ENCODE measurements around the gene EEFSEC. TPM values are rescaled to one million over a fixed set of nuclear protein-coding genes. Genes with fewer than 3 reads are reported as not detected.

EEFSEC gene
- total RNA-seq, 1 experiment from 2014 or later, result 14.6 TPM

GRCh38 chr3:128203169-128203568 is 49.9 kb downstream of the EEFSEC start:
- DNase-seq (ENCODE audit: low spot score), result no peak
- in situ Hi-C loops (cut with HindIII; ENCODE audit: low sequenced_read_pairs), result no loop called here

GRCh38 chr3:128205558-128206145 is 52.4 kb downstream of the EEFSEC start:
- in situ Hi-C loops (cut with HindIII; ENCODE audit: low sequenced_read_pairs), result no loop called here

GRCh38 chr3:128207951-128208350 is 54.7 kb downstream of the EEFSEC start:
- DNase-seq (ENCODE audit: low spot score), result no peak
- in situ Hi-C loops (cut with HindIII; ENCODE audit: low sequenced_read_pairs), result no loop called here

More at GRCh38 chr3:128205558-128206145, 52.4 kb downstream of the EEFSEC start:
- DNase-seq (ENCODE audit: low spot score), result no peak

DNA sequence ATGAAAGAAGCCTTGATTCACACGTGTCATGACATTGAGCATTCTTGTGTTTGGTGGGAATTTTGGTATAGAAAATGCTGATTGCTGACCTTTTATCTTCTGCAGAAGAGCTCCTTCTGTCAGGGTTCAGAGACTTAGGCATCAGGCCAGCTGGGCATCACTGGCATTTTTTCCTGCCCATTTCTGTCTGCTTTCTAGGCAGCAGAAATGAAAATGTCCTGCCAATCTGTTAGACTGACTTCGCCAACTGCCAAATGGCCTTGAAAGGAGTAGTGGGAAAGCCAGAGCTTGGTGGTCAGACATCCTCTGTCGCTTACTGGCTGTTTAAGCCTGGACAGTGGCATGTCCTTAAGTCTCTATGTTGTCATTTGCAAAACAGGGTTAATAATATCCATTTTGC is 57.4 kb downstream of the EEFSEC start:
- in situ Hi-C loops (cut with HindIII; ENCODE audit: low sequenced_read_pairs), result no loop called here
- DNase-seq (ENCODE audit: low spot score), result peak; percentile 85

- in situ Hi-C loops (cut with HindIII; ENCODE audit: low sequenced_read_pairs), result no loop called here
Measured at GRCh38 chr3:128214056-128214455, 60.8 kb downstream of the EEFSEC start.

DNA sequence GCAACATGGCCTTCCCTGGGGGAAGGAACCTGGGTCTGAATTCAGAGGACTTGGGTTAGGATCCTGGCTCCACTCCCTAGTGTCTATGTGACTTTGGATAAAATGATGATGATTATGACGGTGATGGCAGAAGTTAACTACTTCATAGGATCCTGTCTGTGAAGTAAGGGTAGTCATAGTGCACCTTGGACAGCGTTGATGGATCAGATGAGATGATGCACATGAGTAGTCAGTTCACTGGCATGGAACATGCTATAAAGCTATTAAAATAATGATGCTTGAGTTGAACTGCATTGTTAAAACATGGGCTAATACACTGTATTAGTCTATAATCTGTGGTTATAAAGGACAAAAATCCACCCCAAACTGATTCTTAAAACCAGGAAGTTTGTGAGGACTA is 62.0 kb downstream of the EEFSEC start:
- DNase-seq (ENCODE audit: low spot score), result no peak
- in situ Hi-C loops (cut with HindIII; ENCODE audit: low sequenced_read_pairs), result no loop called here

More at GRCh38 chr3:128214056-128214455, 60.8 kb downstream of the EEFSEC start:
- no peak for DNase-seq (ENCODE audit: low spot score)

- DNase-seq (ENCODE audit: low spot score), result no peak
- in situ Hi-C loops (cut with HindIII; ENCODE audit: low sequenced_read_pairs), result no loop called here
Measured at GRCh38 chr3:128215800-128216495, 62.7 kb downstream of the EEFSEC start.

DNA sequence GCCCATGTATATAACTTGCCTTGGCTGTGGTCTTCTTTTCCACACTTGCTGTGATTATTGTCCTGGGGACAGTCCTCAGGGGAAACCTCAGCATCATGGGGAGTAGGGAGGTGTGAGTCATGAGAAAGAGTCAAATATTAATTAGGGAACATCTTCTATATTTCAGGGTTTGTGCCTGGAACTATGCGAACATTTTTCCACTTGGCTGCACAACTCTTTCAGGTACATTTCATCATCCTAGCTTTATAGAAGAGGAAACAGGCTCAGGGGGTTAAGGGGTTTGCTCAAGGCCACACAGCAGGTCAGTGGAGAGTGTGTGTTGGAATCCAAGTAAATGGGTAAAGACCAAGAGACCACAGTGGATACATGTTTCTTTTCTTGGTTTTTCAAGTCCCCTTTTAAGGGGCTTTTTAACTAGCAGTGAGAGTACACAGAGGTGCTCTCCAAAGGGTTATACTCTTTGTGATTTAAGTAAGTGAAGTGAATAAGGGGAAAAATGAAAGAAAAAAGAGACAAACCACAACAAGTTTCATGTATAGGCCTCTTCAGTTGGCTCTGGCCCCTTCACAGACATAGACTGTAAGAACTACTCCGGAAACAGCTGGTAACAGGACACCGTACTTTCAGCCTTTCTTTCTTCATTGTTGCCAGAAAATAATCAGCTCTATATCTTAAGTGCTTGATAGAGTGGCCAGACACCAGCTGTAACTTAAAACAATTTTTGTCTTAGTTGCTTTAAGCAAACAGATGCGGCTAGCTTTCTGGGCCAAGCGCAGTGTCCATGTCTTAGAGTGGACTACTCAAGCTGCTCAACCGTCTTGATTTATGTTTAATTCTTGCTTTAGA is 64.6 kb downstream of the EEFSEC start:
- no peak for DNase-seq (ENCODE audit: low spot score)
- in situ Hi-C loops (cut with HindIII; ENCODE audit: low sequenced_read_pairs), result no loop called here

GRCh38 chr3:128218548-128219257 is 65.4 kb downstream of the EEFSEC start:
- in situ Hi-C loops (cut with HindIII; ENCODE audit: low sequenced_read_pairs), result no loop called here
- no peak for DNase-seq (ENCODE audit: low spot score)

DNA sequence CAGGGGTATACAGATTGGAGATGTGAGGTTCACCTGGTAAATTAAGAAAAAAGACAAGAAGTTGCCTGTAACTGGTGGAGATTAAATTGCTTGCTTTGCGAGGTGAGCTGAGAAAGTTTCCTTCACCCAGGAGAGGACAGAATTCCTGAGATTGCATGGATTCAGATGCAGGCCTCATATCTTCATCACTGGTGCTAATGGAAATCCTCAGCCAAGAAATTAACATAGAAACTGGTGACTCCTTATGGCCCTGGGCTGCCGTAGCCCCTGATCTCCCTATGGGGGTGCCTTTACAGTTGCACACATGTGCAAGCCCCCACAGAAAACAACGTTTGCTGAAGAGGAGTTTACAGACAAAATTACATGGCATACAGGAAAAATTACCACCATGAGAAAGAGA is 68.0 kb downstream of the EEFSEC start:
- in situ Hi-C loops (cut with HindIII; ENCODE audit: low sequenced_read_pairs), result no loop called here
- DNase-seq (ENCODE audit: low spot score), result no peak

- DNase-seq (ENCODE audit: low spot score), result no peak
- in situ Hi-C loops (cut with HindIII; ENCODE audit: low sequenced_read_pairs), result no loop called here
Measured at GRCh38 chr3:128222796-128223385, 69.6 kb downstream of the EEFSEC start.

GRCh38 chr3:128226186-128226725 is 73.0 kb downstream of the EEFSEC start:
- no peak for DNase-seq (ENCODE audit: low spot score)

DNA sequence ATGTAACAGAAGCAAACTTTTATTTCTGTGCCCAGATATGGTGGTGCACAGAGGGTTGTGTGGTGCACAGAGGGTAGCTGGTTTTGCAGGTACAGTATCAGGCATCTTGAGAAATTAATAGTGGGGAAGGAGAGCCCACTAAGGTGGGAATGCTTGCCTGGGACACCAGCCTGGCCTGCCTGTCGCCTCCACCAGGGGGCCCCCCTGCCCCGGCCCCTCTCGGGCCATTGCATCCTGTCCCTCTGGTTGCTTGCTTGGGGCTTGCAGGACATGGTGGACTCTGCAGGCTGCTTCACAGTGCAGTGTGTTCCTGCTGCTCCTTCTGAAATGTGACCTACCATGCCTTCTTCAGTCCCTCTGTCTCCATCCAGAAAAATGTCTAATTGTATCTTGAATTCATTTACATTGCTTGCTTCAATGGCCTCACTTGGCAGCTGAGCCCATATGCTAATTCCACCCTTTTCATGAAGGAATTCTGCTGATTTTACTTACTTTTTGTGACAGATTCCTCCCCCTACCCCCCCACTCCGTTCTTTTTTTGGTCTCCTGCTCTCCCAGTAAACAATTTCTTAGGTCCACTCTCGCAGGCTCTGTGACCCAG is 73.6 kb downstream of the EEFSEC start:
- peak; percentile 29 for DNase-seq (ENCODE audit: low spot score)
- in situ Hi-C loops (cut with HindIII; ENCODE audit: low sequenced_read_pairs), result no loop called here

More at GRCh38 chr3:128226186-128226725, 73.0 kb downstream of the EEFSEC start:
- in situ Hi-C loops (cut with HindIII; ENCODE audit: low sequenced_read_pairs), result no loop called here

DNA sequence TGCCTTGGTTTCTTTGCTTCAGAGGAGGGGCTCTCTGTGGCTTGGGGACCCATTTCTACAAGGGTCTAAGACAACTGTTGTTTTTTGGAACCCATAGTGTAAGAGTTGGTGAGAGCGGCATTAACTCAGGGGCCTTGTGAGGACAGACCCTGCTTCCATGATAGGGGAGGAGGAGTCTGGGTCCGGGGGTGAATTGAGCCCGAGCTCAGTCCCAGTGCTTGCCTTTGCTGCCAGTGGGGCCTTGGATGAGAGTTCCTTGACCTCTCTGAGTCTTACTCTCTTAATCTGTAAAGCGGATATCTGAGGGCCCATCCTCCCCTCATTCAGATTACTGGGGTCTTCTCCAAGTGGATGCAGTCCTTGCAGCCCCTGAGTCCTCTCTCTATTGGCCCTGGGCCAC is 74.2 kb downstream of the EEFSEC start:
- in situ Hi-C loops (cut with HindIII; ENCODE audit: low sequenced_read_pairs), result no loop called here
- no peak for DNase-seq (ENCODE audit: low spot score)

- DNase-seq (ENCODE audit: low spot score), result no peak
- in situ Hi-C loops (cut with HindIII; ENCODE audit: low sequenced_read_pairs), result no loop called here
Measured at GRCh38 chr3:128228366-128228910, 75.2 kb downstream of the EEFSEC start.

DNA sequence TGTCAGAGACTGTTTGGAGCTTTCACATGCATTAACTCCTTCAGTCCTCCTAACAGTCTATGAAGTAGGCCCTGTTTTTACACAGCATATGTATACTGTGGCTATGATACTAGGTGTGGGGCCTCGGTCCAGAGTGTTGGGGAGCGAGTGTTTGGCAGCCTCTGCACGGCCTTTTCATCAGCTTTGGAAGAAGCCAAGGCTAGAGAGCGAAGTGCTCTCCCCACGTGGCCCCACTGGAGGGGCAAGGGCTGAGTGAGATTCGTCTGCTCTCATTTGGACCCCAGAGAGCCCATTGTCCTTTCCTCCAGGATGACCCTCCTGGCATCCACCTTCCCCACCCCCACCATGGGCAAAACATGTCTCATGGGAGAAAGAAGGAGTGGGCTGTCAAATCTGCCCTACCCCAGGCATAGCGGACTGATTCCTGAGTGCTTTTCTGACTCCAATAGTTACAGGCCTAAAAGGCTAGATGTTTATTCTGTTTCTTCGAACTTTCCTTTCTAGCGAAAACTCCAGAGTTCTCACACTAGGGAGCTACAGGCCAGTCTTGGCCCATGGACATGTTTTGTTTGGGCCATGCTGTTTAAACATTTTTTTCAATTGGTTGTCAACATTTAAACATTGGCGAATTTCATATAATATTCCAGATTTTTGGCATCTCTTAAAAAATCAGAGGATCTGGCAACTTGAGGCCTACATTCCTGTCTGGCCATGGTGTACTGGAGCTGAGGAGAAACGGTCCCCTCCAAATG is 76.0 kb downstream of the EEFSEC start:
- in situ Hi-C loops (cut with HindIII; ENCODE audit: low sequenced_read_pairs), result no loop called here
- DNase-seq (ENCODE audit: low spot score), result no peak

GRCh38 chr3:128231606-128232005 is 78.3 kb downstream of the EEFSEC start:
- in situ Hi-C loops (cut with HindIII; ENCODE audit: low sequenced_read_pairs), result no loop called here
- no peak for DNase-seq (ENCODE audit: low spot score)
